Ammon's horn (tissue), 1 donor: Measurements from ENCODE around the gene GLI3.

Source experiments
- DNase-seq: peaks from one replicate; pipeline ENCODE4 v3.0.0-alpha.2; 2016; ENCODE audit warnings: low spot score

Gene GLI3

GRCh38 chr7:42082144-42082543 lies 154.9 kb downstream of the GLI3 start:
- no peak for DNase-seq

GRCh38 chr7:42081671-42082070 lies 155.3 kb downstream of the GLI3 start:
- DNase-seq = no peak

GRCh38 chr7:42080841-42081586 lies 156.0 kb downstream of the GLI3 start:
- no peak for DNase-seq

DNA sequence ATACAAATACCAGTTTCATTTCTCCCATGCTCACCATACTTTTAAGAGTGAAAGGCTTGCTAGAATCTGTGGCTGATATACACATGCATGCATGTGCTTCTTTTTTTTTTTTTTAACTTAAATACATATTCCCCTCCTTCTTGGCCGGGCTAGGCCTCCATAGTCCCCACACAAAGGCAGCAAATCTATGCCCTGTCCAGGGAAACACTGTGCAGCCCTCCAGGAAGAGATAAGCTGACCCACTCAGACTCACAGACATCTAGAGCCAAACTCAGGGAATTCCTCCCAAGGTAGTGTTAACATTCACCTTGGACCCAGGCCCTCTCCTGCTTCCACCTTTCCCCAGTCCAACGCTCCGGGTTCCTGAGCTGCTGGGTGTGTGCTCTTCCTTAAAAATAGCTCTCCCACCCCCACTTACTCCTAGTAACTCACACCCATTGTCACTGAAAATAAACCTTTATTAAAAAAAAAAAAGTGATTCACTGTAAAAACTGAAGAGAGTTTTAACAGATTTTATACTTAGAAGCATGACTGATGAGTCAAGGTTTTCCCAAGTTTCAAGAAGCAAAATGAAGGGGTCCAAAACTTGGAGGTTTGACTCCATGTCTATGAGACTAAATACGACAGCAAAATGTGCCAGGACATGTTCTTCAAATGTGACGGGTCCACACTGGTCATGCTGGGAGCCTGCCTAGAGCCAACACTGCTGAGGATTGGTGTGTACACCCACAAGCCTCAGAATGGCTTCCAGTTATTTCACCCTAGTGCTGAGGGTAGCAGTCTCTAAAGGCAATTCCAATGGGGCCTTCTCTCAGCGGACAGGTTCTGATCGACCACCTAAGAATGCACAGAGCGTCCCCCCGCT lies 159.5 kb downstream of the GLI3 start:
- no peak for DNase-seq

GRCh38 chr7:42076870-42077269 lies 160.1 kb downstream of the GLI3 start:
- no peak for DNase-seq

- DNase-seq = no peak
Observed at GRCh38 chr7:42075418-42075817, 161.6 kb downstream of the GLI3 start.

DNA sequence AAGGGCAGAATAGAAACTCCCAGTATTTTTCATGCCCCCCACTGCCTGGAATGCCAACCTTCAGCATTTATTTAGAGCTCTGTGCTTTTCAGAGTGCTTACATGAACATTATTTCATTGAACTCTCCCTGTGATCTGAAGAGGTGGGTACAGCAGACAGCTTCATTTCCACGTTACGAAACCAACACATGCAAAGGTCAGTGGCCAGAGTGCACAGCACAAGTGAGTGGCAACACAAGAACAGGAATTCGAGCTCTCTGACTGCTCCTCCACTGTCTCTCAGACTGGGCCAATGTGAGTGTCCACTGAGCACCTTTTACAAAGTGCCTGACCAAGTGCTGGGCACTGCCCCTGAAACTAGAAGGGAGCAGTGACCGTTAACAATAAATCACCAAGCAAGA lies 162.9 kb downstream of the GLI3 start:
- no peak for DNase-seq

- DNase-seq = no peak
Observed at GRCh38 chr7:42071372-42072261, 165.4 kb downstream of the GLI3 start.

DNA sequence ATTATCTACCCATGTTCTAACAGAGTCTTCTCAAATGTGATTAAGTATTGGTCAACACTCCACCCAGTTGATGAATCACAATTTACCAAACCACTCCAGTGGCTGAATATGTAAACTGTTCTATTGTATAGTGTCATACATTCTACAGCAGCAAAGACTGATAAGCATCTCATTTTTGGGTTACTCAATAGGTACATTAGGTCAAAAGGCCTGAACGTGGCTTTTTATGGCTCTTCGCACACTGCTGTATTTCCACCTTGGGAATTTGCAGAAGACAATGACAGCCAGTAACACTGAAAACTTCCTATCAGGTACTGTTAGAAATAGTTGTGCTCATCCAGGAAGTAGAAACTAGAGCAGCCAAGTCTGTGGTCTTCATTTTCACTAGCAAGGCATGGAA lies 166.9 kb downstream of the GLI3 start:
- DNase-seq = no peak

GRCh38 chr7:42069590-42069989 lies 167.4 kb downstream of the GLI3 start:
- no peak for DNase-seq

DNA sequence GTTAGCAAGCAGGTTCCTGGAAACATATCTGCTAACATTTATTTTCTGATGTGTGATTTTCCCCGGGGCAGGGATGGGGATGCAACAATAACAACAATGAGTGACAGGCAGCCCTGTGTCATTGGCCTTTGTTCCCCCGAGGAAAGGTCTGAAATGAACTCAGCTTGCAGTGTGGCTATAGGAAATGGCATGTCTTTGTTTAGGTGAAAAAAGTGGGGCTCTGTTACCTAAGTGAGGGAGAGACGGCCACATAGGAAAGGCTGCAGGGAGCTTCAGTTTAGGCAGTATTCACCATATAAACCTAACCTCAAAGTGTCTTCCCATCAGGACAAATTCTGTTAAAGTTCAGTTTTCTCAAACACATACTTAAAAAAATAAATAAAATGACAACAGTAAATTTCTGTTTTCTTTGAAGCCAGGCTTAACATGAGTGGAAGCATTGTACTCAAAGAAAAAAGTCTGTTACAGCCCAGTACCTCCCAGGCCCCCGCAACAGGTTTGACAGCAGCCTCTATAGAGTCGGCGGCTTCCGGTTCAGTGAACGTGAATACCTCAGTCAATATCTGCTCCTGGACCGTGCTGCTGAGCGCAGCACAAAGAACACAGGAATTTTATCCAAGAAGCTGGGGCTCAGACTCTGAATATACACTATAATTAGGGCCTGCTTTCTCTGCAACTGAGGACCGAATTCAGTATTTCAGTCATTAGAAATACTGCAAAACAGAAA lies 168.3 kb downstream of the GLI3 start:
- DNase-seq = peak; percentile 17

GRCh38 chr7:42065942-42066341 lies 171.1 kb downstream of the GLI3 start:
- peak; percentile 52 for DNase-seq

DNA sequence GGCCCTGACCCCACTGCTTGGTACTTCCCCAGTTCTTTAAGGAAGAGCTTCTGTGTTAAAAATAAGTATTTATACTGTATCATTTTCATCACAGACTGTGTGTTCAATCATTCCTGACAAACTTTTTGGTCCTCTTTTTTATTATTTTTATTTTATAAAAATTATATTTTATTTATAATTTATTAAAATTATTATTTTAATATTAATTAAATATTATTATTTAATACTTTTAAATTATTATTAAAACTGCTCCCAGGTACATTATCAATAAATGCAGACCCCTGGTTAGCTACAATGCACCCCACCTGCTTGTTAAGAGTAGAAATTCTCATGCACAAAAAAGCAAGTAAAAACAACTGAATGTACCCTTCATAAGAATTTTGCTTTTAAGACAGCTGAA lies 172.0 kb downstream of the GLI3 start:
- DNase-seq = no peak

DNA sequence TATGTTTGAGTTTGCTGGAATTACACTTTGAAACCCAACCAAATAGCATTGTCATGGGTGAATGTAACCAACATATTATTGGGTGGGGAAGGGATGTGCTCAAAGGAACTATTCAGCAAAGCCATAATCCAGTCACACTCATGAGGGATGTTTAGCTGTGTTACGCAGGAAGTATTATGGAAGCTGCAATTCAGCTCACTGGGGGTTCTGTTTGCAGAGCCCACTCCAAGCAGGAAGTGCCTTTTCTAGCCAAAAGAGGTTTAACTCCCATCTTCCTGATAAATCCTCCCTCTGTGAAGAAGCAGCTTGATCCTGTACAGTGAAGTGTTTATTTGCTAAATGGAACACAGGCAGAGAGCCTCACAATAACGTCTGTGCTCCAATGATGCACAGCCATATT lies 172.5 kb downstream of the GLI3 start:
- no peak for DNase-seq

GRCh38 chr7:42059275-42059674 lies 177.7 kb downstream of the GLI3 start:
- DNase-seq = no peak

GRCh38 chr7:42057331-42057730 lies 179.7 kb downstream of the GLI3 start:
- no peak for DNase-seq

- no peak for DNase-seq
Observed at GRCh38 chr7:42055171-42055570, 181.8 kb downstream of the GLI3 start.

- no peak for DNase-seq
Observed at GRCh38 chr7:42053834-42054233, 183.2 kb downstream of the GLI3 start.

GRCh38 chr7:42049761-42050160 lies 187.2 kb downstream of the GLI3 start:
- no peak for DNase-seq

DNA sequence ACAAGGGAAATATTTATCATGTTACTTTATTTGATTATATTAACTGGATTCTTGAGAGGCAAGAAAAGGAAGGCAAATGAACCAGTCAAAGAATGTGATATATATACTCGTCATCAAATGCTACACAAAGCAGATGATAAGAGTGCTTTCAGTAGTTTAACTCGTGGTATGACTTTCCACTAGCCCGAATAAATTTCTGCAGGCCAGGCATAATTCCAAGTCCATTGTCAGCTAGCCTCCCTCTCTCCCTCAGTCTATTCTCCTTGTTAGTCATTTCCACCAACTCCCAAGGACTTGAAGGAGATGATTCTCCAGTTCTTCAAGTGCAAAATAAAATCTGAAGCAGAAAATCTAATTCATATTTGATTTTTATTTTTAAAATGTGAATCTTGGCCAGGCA lies 190.5 kb downstream of the GLI3 start:
- no peak for DNase-seq

DNA sequence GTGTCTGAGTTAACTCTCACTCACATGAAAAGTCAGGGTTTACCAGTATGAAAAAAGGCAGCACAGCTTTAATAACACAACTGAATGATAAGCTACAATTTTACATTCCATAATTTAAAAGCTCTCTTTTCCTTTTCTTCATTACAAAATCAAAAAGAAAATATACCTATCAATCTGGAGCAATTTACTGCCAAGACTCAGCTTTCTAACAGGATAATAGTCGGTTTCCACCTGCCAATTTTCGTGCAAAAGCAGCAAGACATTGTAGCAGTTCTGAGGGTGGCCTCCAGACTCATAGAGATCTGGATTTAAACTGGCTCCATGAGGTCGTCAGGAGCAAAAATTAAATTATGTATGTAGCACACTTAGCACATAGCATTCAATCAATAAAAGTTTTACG lies 191.0 kb downstream of the GLI3 start:
- DNase-seq = no peak

GRCh38 chr7:42039921-42040320 lies 197.1 kb downstream of the GLI3 start:
- no peak for DNase-seq
